ENCODE data around the gene CHMP4B.

The CHMP4B gene

DNA sequence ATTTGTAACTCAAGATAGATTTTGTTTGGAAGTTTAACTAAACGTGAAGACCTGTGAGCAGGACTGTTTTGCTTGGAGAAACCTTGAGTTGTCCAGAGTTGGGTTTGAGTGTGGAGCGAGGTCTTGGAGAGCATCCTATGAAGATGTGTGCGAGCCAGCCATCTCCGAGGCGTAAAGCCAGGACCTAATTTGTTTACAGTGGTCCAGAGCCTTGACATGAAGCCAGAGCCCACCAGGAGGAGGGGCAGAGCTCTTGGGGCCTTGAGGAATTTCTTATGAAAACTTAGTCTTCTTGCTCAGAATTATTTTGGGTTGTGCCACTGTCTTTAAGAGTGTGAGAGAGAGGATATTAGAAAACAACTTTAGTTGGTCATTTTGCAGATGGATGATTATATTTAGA is 6.3 kb downstream of the CHMP4B start:
- H3K18ac ChIP-seq (ENCODE audit: low read length), result no peak overlapping the region
- no peak overlapping the region for H2AFZ ChIP-seq (ENCODE audit: low read length)
- peaks cover 0 to 15% of the 10 kb centered on the region in 2 donors for H3K36me3 ChIP-seq (replicated peaks in 1 of 2; ENCODE audit: control insufficient read depth in 2 of 2, insufficient read depth in 2 of 2, low read length in 2 of 2)
- DNase-seq (ENCODE audit: low spot score), result no peak
- H2BK5ac ChIP-seq (ENCODE audit: low read length), result no peak overlapping the region
- H2AK5ac ChIP-seq (ENCODE audit: low read depth, low read length), result no peak overlapping the region
- peaks cover 9% of the 10 kb centered on the region for H3K79me1 ChIP-seq (ENCODE audit: low read depth, low read length)
- peaks cover 4 to 5% of the 10 kb centered on the region in 2 donors for H3K4me1 ChIP-seq (ENCODE audit: control insufficient read depth in 2 of 2, insufficient read depth in 1 of 2, low read depth in 1 of 2, low read length in 2 of 2)
- H3K27me3 ChIP-seq (ENCODE audit: control insufficient read depth in 3 of 3, insufficient read depth in 3 of 3, low read depth in 1 of 3, low read length in 3 of 3), result no peaks in the 10 kb centered on the region
- no peak overlapping the region for H4K91ac ChIP-seq (ENCODE audit: low read depth, low read length, poor library complexity)
- H4K8ac ChIP-seq (ENCODE audit: low read depth, low read length), result no peak overlapping the region
- no peak overlapping the region for H2BK15ac ChIP-seq (ENCODE audit: low read length)
- no peak overlapping the region for H3K27ac ChIP-seq (replicated peaks; ENCODE audit: low read length)
- H3K14ac ChIP-seq (ENCODE audit: low read length), result no peak overlapping the region
- no peak overlapping the region for H3K9ac ChIP-seq (ENCODE audit: low read depth, low read length, poor library complexity)
- H3K4me3 ChIP-seq (ENCODE audit: low read length in 2 of 2), result no peak overlapping the region
- H3K4ac ChIP-seq (ENCODE audit: low read length), result no peak overlapping the region
- H2BK120ac ChIP-seq (ENCODE audit: low read depth, low read length), result no peak overlapping the region
- no peak overlapping the region for H3K4me2 ChIP-seq (ENCODE audit: insufficient read depth, low read length, poor library complexity, severe bottlenecking)
- no peak overlapping the region for H3K23ac ChIP-seq (ENCODE audit: low read depth, low read length, poor library complexity)
- no peak overlapping the region for H2BK12ac ChIP-seq (ENCODE audit: low read length)
- H3K9me3 ChIP-seq (replicated peaks in 1 of 2; ENCODE audit: control insufficient read depth in 2 of 2, insufficient read depth in 1 of 2, low read depth in 1 of 2, low read length in 2 of 2), result no peaks in the 10 kb centered on the region
- no CpG with 5 or more reads among the region's 5 CpGs for WGBS, 2 donors (ENCODE audit: extremely low coverage in 2 of 2, insufficient read length in 2 of 2, insufficient replicate concordance in 1 of 2)

DNA sequence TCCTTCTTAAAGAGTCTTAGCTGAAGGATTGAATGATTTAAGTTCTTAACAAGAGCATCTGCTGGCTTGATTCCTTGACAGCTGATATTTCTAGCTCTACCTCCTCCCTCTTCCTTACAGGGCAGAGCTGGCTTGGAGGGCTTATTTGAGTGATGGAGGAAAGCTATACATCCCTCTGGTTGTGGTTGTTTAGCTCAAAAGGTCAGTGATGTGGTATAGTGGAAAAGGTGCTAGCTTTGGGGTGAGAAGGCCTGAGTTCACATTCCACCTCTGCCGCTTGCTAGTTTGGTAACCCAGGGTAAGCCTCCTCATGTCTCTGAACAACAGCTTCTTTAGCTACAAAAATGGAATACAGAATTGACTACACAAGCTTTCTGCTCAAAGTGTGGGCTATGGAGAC is 8.3 kb downstream of the CHMP4B start:
- Histone ChIP-seq H3K27me3 (ENCODE audit: control insufficient read depth in 3 of 3, insufficient read depth in 3 of 3, low read depth in 1 of 3, low read length in 3 of 3) (no peaks in the 10 kb centered on the region), H3K9me3 (replicated peaks in 1 of 2; ENCODE audit: control insufficient read depth in 2 of 2, insufficient read depth in 1 of 2, low read depth in 1 of 2, low read length in 2 of 2) (no peaks in the 10 kb centered on the region), H2BK120ac (ENCODE audit: low read depth, low read length) (no peak overlapping the region), H4K91ac (ENCODE audit: low read depth, low read length, poor library complexity) (no peak overlapping the region), H2BK12ac (ENCODE audit: low read length) (no peak overlapping the region), H4K8ac (ENCODE audit: low read depth, low read length) (no peak overlapping the region), H3K4me1 (ENCODE audit: control insufficient read depth in 2 of 2, insufficient read depth in 1 of 2, low read depth in 1 of 2, low read length in 2 of 2) (peaks cover 0 to 1% of the 10 kb centered on the region in 2 donors), H3K36me3 (replicated peaks in 1 of 2; ENCODE audit: control insufficient read depth in 2 of 2, insufficient read depth in 2 of 2, low read length in 2 of 2) (peaks cover 0 to 15% of the 10 kb centered on the region in 2 donors), H2BK5ac (ENCODE audit: low read length) (no peak overlapping the region), H2AK5ac (ENCODE audit: low read depth, low read length) (no peak overlapping the region), H3K27ac (replicated peaks; ENCODE audit: low read length) (no peak overlapping the region), H3K4me2 (ENCODE audit: insufficient read depth, low read length, poor library complexity, severe bottlenecking) (no peak overlapping the region), H2BK15ac (ENCODE audit: low read length) (no peak overlapping the region), H3K4me3 (ENCODE audit: low read length in 2 of 2) (no peak overlapping the region), H3K18ac (ENCODE audit: low read length) (no peak overlapping the region), H2AFZ (ENCODE audit: low read length) (no peak overlapping the region), H3K23ac (ENCODE audit: low read depth, low read length, poor library complexity) (no peak overlapping the region), H3K9ac (ENCODE audit: low read depth, low read length, poor library complexity) (no peak overlapping the region), H3K4ac (ENCODE audit: low read length) (no peak overlapping the region), H3K14ac (ENCODE audit: low read length) (no peak overlapping the region), H3K79me1 (ENCODE audit: low read depth, low read length) (peaks cover 5% of the 10 kb centered on the region)
- DNase-seq (ENCODE audit: low spot score), result no peak
- WGBS, 2 donors (ENCODE audit: extremely low coverage in 2 of 2, insufficient read length in 2 of 2, insufficient replicate concordance in 1 of 2), result no CpG with 5 or more reads among the region's 1 CpG

DNA sequence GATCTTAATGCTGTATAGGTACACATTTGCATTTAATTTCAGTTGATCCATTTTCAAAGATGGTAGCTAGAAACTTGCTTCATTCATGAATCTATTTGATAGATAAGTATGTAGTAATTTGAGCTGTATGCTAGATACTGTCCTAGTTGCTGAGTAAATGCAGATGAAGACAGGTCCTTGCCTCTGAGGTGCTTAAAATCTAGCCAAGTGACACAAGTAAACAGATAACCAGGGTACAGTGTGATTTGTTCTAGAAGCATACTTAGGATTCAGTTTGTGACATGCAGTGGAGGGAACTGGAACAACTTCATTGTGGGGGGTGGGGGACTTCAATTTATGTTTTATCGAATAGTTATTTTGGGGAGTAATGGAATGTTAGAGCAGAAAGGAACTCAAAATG is 9.2 kb downstream of the CHMP4B start:
- Histone ChIP-seq H3K4ac (ENCODE audit: low read length) (no peak overlapping the region), H3K27me3 (ENCODE audit: control insufficient read depth in 3 of 3, insufficient read depth in 3 of 3, low read depth in 1 of 3, low read length in 3 of 3) (no peaks in the 10 kb centered on the region), H2BK5ac (ENCODE audit: low read length) (no peak overlapping the region), H3K4me3 (ENCODE audit: low read length in 2 of 2) (no peak overlapping the region), H2AFZ (ENCODE audit: low read length) (no peak overlapping the region), H3K79me1 (ENCODE audit: low read depth, low read length) (peaks cover 5% of the 10 kb centered on the region), H3K4me2 (ENCODE audit: insufficient read depth, low read length, poor library complexity, severe bottlenecking) (no peak overlapping the region), H3K9ac (ENCODE audit: low read depth, low read length, poor library complexity) (no peak overlapping the region), H3K23ac (ENCODE audit: low read depth, low read length, poor library complexity) (no peak overlapping the region), H4K8ac (ENCODE audit: low read depth, low read length) (no peak overlapping the region), H2BK12ac (ENCODE audit: low read length) (no peak overlapping the region), H4K91ac (ENCODE audit: low read depth, low read length, poor library complexity) (no peak overlapping the region), H3K4me1 (ENCODE audit: control insufficient read depth in 2 of 2, insufficient read depth in 1 of 2, low read depth in 1 of 2, low read length in 2 of 2) (peaks cover 1 to 2% of the 10 kb centered on the region in 2 donors), H2BK120ac (ENCODE audit: low read depth, low read length) (no peak overlapping the region), H2BK15ac (ENCODE audit: low read length) (no peak overlapping the region), H3K14ac (ENCODE audit: low read length) (no peak overlapping the region), H3K27ac (replicated peaks; ENCODE audit: low read length) (no peak overlapping the region), H3K9me3 (replicated peaks in 1 of 2; ENCODE audit: control insufficient read depth in 2 of 2, insufficient read depth in 1 of 2, low read depth in 1 of 2, low read length in 2 of 2) (no peaks in the 10 kb centered on the region), H3K18ac (ENCODE audit: low read length) (no peak overlapping the region), H2AK5ac (ENCODE audit: low read depth, low read length) (no peak overlapping the region), H3K36me3 (replicated peaks in 1 of 2; ENCODE audit: control insufficient read depth in 2 of 2, insufficient read depth in 2 of 2, low read length in 2 of 2) (peaks cover 0 to 8% of the 10 kb centered on the region in 2 donors)
- WGBS, 2 donors (ENCODE audit: extremely low coverage in 2 of 2, insufficient read length in 2 of 2, insufficient replicate concordance in 1 of 2), result 100% methylated on average over 1 of the region's 1 CpG; no CpG with 5 or more reads in 1 of the 2 donors
- DNase-seq (ENCODE audit: low spot score), result no peak

DNA sequence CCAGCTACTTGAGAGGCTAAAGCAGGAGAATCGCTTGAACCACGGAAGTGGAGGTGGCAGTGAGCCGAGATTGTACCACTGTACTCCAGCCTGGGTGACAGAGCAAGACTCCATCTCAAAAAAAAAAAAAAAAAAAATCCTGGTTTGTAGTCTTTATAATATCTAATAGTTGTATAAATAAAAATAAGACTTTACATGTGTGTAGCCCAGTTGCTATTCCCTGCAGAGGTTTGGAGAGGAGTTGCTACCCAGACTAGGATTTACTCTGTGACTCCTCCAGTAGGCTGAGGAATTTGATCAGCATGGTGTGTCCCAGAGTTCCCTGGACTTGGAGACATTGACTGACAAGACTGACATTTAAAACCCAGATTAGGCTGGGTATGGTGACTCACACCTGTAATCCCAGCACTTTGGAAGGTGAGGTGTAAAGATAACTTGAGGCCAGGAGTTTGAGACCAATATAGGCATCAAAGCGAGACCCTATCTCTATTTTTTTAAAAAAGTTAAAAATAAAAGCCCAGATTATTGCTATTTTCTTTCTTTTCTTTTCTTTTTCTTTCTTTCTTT is 10.2 kb downstream of the CHMP4B start:
- H4K8ac ChIP-seq (ENCODE audit: low read depth, low read length), result no peak overlapping the region
- peaks cover 2 to 3% of the 10 kb centered on the region in 2 donors for H3K4me1 ChIP-seq (ENCODE audit: control insufficient read depth in 2 of 2, insufficient read depth in 1 of 2, low read depth in 1 of 2, low read length in 2 of 2)
- H2BK12ac ChIP-seq (ENCODE audit: low read length), result no peak overlapping the region
- no peak overlapping the region for H2BK15ac ChIP-seq (ENCODE audit: low read length)
- no peak overlapping the region for H3K27ac ChIP-seq (replicated peaks; ENCODE audit: low read length)
- no peak overlapping the region for H3K18ac ChIP-seq (ENCODE audit: low read length)
- H3K27me3 ChIP-seq (ENCODE audit: control insufficient read depth in 3 of 3, insufficient read depth in 3 of 3, low read depth in 1 of 3, low read length in 3 of 3), result no peaks in the 10 kb centered on the region
- H2BK120ac ChIP-seq (ENCODE audit: low read depth, low read length), result no peak overlapping the region
- H2AK5ac ChIP-seq (ENCODE audit: low read depth, low read length), result no peak overlapping the region
- no peaks in the 10 kb centered on the region for H3K36me3 ChIP-seq (replicated peaks in 1 of 2; ENCODE audit: control insufficient read depth in 2 of 2, insufficient read depth in 2 of 2, low read length in 2 of 2)
- WGBS, 2 donors (ENCODE audit: extremely low coverage in 2 of 2, insufficient read length in 2 of 2, insufficient replicate concordance in 1 of 2), result no CpG with 5 or more reads among the region's 4 CpGs
- H3K9me3 ChIP-seq (replicated peaks in 1 of 2; ENCODE audit: control insufficient read depth in 2 of 2, insufficient read depth in 1 of 2, low read depth in 1 of 2, low read length in 2 of 2), result no peaks in the 10 kb centered on the region
- H3K4me3 ChIP-seq (ENCODE audit: low read length in 2 of 2), result no peak overlapping the region
- H3K4ac ChIP-seq (ENCODE audit: low read length), result no peak overlapping the region
- no peak overlapping the region for H4K91ac ChIP-seq (ENCODE audit: low read depth, low read length, poor library complexity)
- no peak overlapping the region for H2AFZ ChIP-seq (ENCODE audit: low read length)
- H3K4me2 ChIP-seq (ENCODE audit: insufficient read depth, low read length, poor library complexity, severe bottlenecking), result no peak overlapping the region
- H3K14ac ChIP-seq (ENCODE audit: low read length), result no peak overlapping the region
- no peak overlapping the region for H2BK5ac ChIP-seq (ENCODE audit: low read length)
- no peak overlapping the region for H3K23ac ChIP-seq (ENCODE audit: low read depth, low read length, poor library complexity)
- peaks cover 4% of the 10 kb centered on the region for H3K79me1 ChIP-seq (ENCODE audit: low read depth, low read length)
- H3K9ac ChIP-seq (ENCODE audit: low read depth, low read length, poor library complexity), result no peak overlapping the region
- DNase-seq (ENCODE audit: low spot score), result no peak
